ENCODE results near the gene SMYD3.
"Not testable (repeated sequence)": the region's sequence is repeated elsewhere in the genome, so short reads cannot be mapped to it uniquely, and the experiment has no call there.

The SMYD3 gene

GRCh38 chr1:246032031-246032551, 475.0 kb downstream of the SMYD3 start:
- no peak for DNase-seq (ENCODE audit: low read depth)
- no peak for TF ChIP-seq CTCF (conservative IDR thresholded peaks at IDR 0.05; ENCODE audit: low read depth, low read length)
- no peak overlapping the region for H3K4me3 ChIP-seq (ENCODE audit: low read depth, low read length)

GRCh38 chr1:246029616-246030015, 477.5 kb downstream of the SMYD3 start:
- no peak for TF ChIP-seq CTCF (conservative IDR thresholded peaks at IDR 0.05; ENCODE audit: low read depth, low read length)
- DNase-seq (ENCODE audit: low read depth) = no peak
- H3K4me3 ChIP-seq (ENCODE audit: low read depth, low read length) = no peak overlapping the region

GRCh38 chr1:246024118-246024517, 483.0 kb downstream of the SMYD3 start:
- H3K4me3 ChIP-seq (ENCODE audit: low read depth, low read length); DNase-seq (ENCODE audit: low read depth): not testable (repeated sequence)

GRCh38 chr1:246020211-246020954, 486.7 kb downstream of the SMYD3 start:
- TF ChIP-seq CTCF (conservative IDR thresholded peaks at IDR 0.05; ENCODE audit: low read depth, low read length) = no peak
- DNase-seq (ENCODE audit: low read depth) = peak; percentile 66
- no peak overlapping the region for H3K4me3 ChIP-seq (ENCODE audit: low read depth, low read length)

GRCh38 chr1:246018146-246018545, 488.9 kb downstream of the SMYD3 start:
- no peak for DNase-seq (ENCODE audit: low read depth)
- TF ChIP-seq CTCF (conservative IDR thresholded peaks at IDR 0.05; ENCODE audit: low read depth, low read length) = no peak
- H3K4me3 ChIP-seq (ENCODE audit: low read depth, low read length) = no peak overlapping the region

- no peak overlapping the region for H3K4me3 ChIP-seq (ENCODE audit: low read depth, low read length)
- peak; percentile 80 for DNase-seq (ENCODE audit: low read depth)
- TF ChIP-seq CTCF (conservative IDR thresholded peaks at IDR 0.05; ENCODE audit: low read depth, low read length) = peak; percentile 76
Measured at GRCh38 chr1:246012341-246012740, 494.7 kb downstream of the SMYD3 start.

- DNase-seq (ENCODE audit: low read depth) = no peak
- no peak overlapping the region for H3K4me3 ChIP-seq (ENCODE audit: low read depth, low read length)
- no peak for TF ChIP-seq CTCF (conservative IDR thresholded peaks at IDR 0.05; ENCODE audit: low read depth, low read length)
Measured at GRCh38 chr1:246010386-246010785, 496.7 kb downstream of the SMYD3 start.
